ENCODE measurements around the gene DIS3L.
"Not testable (repeated sequence)": the region's sequence is repeated elsewhere in the genome, so short reads cannot be mapped to it uniquely, and the experiment has no call there.

DIS3L gene

DNA sequence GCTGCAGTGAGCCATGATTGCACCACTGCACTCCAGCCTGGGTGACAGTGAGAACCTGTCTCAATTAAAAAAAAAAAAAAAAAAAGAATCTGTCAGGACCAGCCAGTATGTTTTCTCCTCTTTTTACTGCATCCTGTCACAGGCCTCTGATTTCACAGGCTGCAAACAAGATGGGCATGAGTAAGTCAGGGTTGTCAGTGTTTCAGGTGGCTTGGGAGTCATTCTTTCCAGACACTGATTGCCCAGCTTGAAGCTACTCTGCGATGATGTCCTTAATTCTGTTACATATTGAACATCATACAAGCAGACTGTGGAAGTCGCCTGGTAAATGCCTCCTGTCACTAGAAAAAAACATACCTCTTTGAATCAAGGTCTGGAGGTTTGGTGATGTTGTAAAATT, 18.8 kb downstream of the DIS3L start:
- no peak for DNase-seq

DNA sequence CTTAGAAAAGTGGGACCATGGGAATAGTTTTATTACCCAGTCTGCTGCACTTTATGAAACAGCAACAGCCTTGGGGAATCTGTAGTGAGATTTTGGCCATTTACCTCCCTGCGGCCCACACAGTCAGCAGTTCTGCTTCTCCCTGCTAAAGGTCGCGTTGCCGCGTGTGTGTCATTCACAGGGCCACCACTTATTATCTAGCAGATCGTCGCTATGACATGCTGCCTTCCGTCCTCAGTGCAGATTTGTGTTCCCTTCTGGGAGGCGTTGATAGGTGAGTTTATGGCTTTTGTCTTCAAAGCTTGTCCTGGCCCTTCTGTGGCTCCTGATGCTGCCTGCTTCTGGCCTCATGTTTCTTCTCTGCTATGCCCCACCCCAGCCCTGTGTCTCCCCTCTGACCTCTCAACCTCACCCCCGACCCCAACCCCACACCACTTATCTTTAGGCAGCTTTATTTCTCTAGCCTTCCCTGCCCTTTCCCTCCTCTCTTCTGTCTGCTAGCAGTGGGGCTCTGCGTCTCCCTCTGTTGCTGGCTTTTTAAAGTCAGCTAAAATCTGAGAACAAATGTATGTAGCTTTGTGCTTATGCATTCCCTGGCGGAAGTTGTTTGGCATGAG, 30.1 kb downstream of the DIS3L start:
- DNase-seq: no peak

DNA sequence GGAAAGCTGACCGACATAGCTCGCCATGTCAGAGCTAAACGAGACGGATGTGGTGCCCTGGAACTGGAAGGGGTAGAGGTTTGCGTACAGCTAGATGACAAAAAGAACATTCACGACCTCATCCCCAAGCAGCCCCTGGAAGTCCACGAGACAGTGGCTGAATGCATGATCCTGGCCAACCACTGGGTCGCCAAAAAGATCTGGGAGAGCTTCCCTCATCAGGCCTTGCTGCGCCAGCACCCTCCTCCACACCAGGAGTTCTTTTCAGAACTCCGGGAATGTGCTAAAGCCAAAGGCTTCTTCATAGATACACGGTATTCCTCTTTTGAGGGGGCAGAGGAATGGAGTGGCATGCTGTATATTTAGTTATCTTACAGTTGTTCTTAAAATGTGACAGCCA, 32.7 kb downstream of the DIS3L start:
- DNase-seq: no peak

DNA sequence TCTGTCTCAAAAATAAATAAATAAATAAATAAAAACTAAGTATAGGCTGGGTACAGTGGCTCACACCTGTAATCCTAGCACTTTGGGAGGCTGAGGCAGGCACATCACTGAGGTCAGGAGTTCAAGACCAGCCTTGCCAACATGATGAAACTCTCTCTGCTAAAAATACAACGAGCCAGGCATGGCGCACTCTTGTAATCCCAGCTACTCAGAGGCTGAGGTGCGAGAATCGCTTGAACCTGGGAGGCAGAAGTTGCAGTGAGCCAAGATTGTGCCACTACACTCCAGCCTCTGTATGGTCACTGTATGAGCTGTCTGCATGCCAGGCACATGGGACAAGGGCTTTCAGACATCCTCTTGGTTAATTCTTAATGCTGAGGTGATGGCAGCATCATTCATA, 34.4 kb downstream of the DIS3L start:
- no peak for DNase-seq

DNA sequence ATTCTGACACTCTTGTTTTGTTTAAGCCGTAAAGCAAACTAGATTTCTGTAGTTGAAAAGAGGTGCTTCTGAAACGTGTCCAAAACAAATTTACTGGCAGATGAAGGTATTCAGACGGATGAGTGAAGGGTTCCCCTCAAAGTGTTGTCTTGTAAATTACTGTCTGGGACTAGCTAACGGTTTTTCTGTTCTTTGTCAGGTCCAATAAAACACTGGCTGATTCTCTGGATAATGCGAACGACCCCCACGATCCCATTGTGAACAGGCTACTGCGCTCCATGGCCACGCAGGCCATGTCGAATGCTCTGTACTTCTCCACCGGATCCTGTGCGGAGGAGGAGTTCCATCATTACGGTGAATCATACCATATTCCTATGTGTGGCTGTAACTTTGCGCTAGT, 35.4 kb downstream of the DIS3L start:
- no peak for DNase-seq

DNA sequence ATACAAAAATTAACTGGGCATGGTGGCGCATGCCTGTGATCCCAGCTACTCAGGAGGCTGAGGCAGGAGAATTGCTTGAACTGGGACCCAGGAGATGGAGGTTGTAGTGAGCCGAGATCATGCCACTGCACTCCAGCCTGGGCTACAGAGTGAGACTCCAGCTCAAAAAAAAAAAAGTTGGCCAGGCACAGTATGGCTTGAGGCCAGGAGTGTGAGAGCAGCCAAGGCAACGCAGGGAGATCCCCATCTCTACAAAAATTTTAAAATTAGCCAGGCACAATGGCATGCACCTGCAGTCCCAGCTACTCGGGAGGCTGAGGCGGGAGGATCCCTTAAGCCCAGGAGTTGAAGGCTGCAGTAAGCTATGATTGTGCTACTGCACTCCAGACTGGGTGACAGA, 55.2 kb downstream of the DIS3L start:
- DNase-seq: not testable (repeated sequence)

DNA sequence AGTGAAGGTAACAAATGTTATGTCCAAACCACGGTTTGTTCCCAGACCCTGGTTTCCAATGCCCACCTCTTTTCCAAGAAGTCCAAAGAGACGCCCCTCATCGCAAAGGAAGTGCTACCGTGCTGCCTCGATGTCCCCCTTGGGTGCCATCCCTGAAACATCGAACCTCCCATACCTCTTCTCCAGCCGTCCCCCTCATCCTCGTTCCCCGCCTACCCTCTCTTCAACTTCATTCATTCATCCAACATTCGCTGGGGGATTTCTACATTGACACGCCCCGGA, 62.6 kb downstream of the DIS3L start:
- DNase-seq: no peak

DNA sequence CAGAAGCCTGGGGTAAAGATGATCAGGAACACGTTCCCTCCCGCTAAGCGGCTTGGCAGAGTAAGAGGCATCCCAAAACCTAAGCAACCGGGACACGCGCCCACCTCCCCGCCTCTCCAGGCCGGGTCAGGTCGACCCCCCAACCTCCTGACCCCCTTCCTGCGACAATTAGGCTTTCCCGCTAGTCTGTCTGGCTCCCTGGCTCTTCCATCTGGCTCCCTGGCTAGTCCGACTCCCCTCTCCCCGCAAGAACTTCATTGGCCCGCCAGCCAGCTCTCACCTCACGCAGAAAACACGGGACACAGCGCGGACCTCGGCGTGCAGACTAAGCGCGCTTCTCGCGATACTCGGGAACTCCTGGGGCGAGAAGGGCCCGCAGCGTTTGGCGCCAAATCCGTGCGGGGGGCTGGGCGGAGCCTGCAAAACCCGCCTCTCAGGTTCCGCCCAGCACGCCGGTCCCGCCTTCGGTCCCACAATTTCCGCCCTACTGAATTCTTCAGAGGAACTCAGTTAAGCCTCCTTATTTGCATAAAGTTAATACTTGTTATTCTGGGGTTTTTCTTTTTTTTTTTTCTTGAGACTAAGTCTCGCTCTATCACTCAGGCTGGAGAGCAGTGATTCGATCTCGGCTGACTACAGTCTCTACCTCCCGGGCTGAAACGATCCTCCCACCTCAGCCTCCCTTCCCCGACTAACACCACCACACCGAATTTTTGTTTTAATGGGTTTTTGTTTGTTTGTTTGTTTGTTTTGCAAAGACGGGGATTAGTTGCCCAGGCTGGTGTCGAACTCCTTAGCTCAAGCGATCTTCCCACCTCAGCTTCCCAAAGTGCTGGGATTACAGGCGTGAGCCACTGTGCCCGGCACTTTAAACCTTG, 63.2 kb downstream of the DIS3L start, which contains the start of gene TIPIN:
Gene TIPIN, minus strand, starts transcription at position 327 of the 878 bp plus-strand sequence. CDS start 3,738 bp downstream, outside the sequence.
- DNase-seq: peak; percentile 98

DNA sequence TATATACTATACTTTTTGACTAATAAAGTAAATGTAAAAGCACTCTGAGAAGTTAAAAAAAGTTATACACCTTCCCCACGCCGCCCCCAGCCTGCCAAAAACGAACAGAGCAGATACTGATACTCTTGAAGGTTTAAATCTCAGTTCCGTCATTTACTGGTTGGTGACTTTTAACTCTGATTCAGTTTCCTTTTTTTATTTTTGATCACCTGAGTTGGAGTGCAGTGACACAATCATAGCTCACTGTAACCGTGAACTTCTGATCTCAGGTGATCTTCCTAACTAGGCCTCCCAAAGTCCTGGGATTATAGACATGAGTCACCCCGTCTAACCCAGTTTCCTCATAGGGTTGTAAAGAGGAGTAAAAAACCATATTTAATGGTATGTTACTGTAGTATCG, 66.4 kb downstream of the DIS3L start:
- DNase-seq: no peak

DNA sequence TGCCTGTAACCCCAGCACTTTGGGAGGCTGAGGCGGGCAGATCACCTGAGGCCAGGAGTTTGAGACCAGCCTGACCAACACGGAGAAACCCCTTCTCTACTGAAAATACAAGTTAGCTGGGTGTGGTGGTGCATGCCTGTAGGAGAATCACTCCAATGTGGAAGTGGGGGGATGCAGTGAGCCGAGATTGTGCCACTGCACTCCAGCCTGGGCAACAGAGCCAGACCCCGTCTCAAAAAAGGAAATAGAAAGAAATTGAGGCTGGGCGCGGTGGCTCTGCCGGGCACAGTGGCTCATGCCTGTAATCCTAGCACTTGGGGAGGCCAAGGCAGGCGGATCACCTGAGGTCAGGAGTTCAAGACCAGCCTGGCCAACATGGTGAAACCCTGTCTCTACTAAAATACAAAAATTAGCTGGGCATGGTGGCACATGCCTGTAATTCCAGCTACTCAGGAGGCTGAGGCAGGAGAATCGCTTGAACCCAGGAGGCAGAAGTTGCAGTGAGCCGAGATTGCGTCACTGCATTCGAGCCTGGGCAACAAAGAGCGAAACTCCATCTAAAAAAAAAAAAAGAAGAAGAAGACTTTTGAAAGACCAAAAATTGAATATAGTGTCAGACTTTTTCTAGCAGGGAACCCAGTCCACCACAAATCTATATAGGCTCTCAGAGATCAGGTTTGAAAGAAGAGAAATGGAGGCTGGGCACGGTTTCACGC, 68.5 kb downstream of the DIS3L start:
- DNase-seq: peak; percentile 56

DNA sequence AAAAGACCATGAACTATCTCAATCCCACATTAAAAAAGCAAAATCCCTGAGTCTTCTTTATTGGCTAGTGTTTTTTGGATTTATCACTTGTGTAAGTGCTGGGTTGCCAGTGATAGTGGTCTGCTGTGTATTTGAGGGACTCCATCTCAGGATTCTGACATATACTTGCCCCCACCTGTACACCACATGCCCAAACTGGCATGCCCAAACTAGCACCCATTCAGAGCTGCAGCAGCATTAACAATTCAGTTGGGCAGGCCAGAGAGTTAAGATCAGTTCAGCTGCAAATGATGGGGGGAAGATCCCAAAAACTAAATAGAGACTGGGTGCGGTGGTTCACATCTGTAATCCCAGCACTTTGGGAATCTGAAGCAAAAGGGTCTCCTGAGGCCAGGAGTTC, 69.4 kb downstream of the DIS3L start:
- DNase-seq: no peak

DNA sequence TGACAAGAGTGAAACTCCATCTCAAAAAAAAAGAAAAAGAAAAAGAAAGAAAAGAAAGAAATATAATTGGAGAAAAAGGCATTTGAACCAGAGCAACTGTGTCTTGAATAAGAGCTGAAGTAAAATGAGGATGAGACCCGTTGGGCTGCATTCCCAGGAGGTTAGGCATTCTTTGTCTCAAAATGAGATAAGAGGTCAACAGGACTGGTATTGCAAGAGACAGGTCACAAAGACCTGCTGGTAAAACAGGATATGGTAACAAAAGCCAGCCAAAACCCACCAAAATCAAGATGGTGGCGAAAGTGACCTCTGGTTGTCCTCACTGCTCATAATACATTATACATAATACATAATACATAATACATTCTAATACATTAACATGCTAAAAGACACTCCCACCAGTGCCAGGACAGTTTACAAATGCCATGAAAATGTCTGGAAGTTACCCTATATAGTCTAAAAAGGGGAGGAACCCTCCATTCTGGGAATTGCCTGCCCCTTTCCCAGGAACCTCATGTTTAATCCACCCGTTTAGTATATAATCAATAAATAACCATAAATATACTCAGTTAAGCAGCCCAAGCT, 71.7 kb downstream of the DIS3L start:
- no peak for DNase-seq

DNA sequence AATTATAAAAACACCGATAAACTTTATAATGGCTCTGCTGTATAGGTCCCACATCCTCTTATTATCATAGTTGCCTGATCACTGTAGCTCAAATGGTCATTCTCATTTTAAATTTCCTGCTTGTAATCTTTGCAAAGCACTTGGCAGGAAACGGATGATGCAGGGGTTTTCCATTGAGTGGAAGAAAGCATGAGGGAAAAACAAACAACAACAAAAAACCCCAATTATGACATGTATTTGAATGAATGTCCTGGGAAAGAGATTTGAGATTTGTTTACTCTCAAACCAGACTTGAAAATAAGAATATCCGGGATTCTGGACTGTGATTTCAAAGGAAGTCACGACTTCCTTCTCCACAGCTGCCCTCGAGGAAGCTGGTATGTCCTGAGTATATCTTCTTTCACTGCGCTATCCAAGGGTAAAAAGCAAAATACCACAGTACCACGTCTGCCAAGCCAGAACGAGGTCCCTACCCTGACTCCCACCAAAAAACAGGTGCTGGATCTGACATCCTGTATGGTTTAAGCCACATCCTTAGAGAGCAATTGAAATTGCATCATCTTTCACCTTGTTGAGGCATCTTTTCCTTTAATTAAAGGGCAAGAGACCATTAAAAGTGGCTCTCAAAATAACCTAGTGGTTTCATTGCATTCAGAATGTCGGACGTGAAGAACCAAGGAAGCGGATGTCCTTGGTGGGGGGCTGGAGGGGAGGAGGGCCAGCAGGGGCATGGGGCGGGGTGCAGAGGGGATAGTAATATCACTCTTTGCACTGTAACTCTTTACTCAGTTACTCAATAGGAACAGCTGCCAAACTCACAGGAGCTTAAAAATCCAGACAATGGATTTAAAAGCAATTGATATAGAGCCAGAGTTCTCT, 76.6 kb downstream of the DIS3L start:
- DNase-seq: peak; percentile 83

DNA sequence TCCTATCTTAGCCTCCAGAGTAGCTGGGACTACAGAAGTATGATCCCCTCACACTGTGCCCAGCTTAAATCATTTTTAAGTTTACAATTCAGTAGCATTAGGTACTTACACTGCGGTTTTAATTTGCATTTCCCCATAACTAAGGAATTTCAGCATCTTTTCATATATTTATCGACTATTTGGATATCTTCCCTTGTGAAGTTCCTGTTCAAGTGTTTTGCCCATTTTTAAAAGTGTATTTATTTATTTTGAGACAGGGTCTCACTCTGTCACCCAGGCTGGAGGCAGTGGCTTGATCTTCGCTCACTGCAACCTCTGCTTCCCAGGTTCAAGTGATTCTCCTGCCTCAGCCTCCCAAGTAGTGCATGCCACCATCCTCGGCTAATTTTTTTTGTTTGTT, 80.8 kb downstream of the DIS3L start:
- DNase-seq: no peak

DNA sequence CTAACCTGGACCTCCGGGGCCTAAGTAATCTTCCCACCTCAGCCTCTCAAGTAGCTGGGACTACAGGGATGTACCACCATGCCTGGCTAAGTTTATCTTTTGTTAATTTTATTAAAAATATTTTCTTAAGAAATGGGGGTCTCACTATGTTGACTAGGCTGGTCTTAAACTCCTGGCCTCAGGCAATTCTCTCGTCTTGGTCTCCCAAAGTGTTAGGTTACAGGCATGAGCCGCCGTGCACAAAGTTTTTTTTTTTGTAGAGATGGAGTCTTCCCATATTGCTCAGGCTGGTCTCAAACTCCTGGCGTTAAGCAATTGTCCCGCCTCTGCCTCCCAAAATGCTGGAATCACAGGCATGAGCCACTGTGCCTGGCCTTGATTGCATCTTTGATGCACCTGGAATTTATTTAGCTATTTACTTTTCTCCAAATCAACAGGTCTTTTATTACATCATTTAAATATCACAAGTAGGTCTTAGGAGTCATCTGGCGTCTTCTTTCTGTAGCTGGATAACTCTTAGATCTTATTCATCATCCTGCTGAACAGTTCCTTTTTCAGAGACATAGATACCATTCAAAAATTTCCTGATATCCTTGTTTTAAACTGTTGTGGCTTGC, 85.6 kb downstream of the DIS3L start:
- no peak for DNase-seq

DNA sequence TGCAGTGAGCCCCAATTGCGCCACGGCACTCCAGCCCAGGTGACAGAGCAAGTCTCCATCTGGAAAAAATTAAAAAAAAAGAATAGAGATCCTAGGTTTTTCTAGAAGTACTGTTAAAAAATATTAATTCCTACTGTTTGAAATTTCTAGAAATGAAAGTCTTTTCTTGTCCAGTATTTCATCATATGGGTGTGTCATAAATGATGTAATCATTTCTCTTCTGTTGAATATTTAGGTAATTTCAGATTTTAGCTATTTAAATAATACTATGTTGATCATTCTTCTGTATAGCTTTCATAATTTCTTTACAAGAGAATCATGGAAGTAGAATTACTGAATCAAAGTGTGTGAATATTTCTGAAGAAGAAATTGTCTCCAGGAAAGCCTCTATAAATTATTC, 88.0 kb downstream of the DIS3L start:
- DNase-seq: peak; percentile 82
